Activated CD4-positive, alpha-beta memory T cell treated with anti-CD3 and anti-CD28 coated beads, Interleukin-2, amount 10 ng/mL, durations not matched to agents 7 days and 5 days (primary cell): ENCODE measurements around the gene NIPA2. TPM values are rescaled to one million over a fixed set of nuclear protein-coding genes. Genes with fewer than 3 reads are reported as not detected.

Source experiments
- CTCF ChIA-PET: fragments of 350-600 bp; sonication (Branson Sonifier 250); formaldehyde crosslinking; loops from one replicate; lab custom pipeline; 2021; ENCODE audit warnings: antibody characterized with exemption, inconsistent platforms; lab: Charles Lee
- POLR2A ChIA-PET: fragments of 350-600 bp; sonication (Branson Sonifier 250); formaldehyde crosslinking; loops from one replicate; lab custom pipeline; 2021; ENCODE audit warnings: antibody characterized with exemption; lab: Charles Lee
- DNase-seq: peaks from one replicate; pipeline ENCODE4 v3.0.0-alpha.2; 2020
- H3K27ac Mint-ChIP-seq: one replicate; pipeline ENCODE4 v1.8.0; 2021; ENCODE audit warnings: mild to moderate bottlenecking, mixed read lengths
- H3K27me3 Mint-ChIP-seq: one replicate; pipeline ENCODE4 v1.8.0; 2021; ENCODE audit warnings: mixed read lengths
- H3K36me3 Mint-ChIP-seq: one replicate; pipeline ENCODE4 v1.8.0; 2021; ENCODE audit warnings: low read depth, mixed read lengths
- H3K4me1 Mint-ChIP-seq: one replicate; pipeline ENCODE4 v1.8.0; 2021; ENCODE audit warnings: mixed read lengths
- H3K4me3 Mint-ChIP-seq: one replicate; pipeline ENCODE4 v1.8.0; 2021; ENCODE audit warnings: mild to moderate bottlenecking, mixed read lengths
- H3K9me3 Mint-ChIP-seq: one replicate; pipeline ENCODE4 v1.8.0; 2021; ENCODE audit warnings: mixed read lengths
- total RNA-seq, 2 experiments: library from RNA; stranded (reverse); gene quantifications; one replicate each; pipeline ENCODE4 v1.2.3, GENCODE V29; 2021

NIPA2 gene
- total RNA-seq, 2 experiments from 2014 or later, result 47.1 to 49.9 TPM

DNA sequence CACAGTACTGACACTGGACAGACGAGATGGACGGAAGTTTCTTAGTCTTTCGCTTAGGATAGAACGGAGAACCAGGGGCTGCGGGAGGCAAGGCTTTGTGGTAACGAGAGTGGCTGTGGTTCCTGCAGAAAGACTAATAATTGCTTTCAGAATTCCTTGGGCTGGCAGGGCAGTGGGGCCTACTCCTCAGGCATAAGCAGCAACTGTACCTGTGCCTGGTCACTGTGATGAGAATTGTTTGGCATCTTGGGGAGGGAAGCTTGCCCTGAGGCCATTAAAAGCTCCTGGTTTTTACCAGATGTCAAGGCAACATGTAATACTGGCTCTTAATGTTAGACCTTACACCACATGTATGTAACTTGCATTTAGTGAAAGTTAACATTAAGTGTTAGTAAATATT, 7.6 kb downstream of the NIPA2 start:
- H3K9me3 Mint-ChIP-seq, result no peaks in the 10 kb centered on the region
- peaks cover 43% of the 10 kb centered on the region for H3K36me3 Mint-ChIP-seq
- DNase-seq, result no peak
- CTCF ChIA-PET, result no interaction called here
- H3K4me1 Mint-ChIP-seq, result peaks cover 34% of the 10 kb centered on the region
- H3K27ac Mint-ChIP-seq, result no peak overlapping the region
- POLR2A ChIA-PET, result no interaction called here
- H3K4me3 Mint-ChIP-seq, result no peak overlapping the region
- H3K27me3 Mint-ChIP-seq, result no peaks in the 10 kb centered on the region

DNA sequence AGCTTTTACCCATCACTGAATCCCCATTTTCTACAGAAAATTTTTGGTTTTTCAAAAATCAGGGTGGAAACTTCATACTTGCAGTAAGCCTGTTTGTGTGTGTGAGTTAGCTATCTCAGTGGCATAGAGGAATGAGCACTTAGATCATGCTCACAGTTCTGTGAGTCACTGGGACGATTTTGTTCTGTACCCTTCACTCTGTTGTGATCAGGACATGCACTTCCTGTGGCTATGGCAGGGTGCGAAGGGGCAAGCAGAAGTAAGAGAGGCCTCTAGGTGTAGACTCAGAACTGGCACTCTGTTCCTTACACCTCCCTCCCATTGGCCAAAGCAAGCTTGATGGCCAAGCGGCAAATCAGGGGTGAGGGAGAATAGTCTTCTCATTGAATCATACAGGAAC, 11.6 kb downstream of the NIPA2 start:
- Mint-ChIP-seq H3K27me3 (no peaks in the 10 kb centered on the region), H3K27ac (no peak overlapping the region), H3K9me3 (no peaks in the 10 kb centered on the region), H3K4me3 (no peak overlapping the region), H3K4me1 (peaks cover 26% of the 10 kb centered on the region), H3K36me3 (peaks cover 43% of the 10 kb centered on the region)
- ChIA-PET POLR2A (interaction anchor here (0.8 kb wide), 1 partner anchor 11 kb away, joined by 4 read pairs; no protein-coding TSS in a partner anchor), CTCF (no interaction called here)
- no peak for DNase-seq

DNA sequence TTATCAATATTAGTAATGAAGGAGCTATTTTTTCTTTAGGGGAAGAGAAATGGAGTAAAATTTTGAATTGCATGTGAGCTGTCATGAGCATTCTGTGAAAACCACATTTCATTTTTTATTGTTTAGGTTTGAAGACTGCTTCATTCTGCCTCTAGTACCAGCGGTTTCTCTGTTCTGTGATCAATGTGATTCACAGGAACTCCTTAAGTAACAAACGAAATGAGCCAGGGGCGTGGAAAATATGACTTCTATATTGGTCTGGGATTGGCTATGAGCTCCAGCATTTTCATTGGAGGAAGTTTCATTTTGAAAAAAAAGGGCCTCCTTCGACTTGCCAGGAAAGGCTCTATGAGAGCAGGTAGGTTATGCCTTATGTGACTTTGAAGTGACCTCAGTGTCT, 13.0 kb downstream of the NIPA2 start:
- peaks cover 22% of the 10 kb centered on the region for H3K4me1 Mint-ChIP-seq
- H3K27me3 Mint-ChIP-seq, result no peaks in the 10 kb centered on the region
- no peak for DNase-seq
- ChIA-PET POLR2A (interaction anchor here (1.0 kb wide), 1 partner anchor 11 kb away, joined by 3 read pairs; no protein-coding TSS in a partner anchor), CTCF (interaction anchor here (1.6 kb wide), 1 partner anchor 15 kb away, joined by 5 read pairs; no protein-coding TSS in a partner anchor)
- no peaks in the 10 kb centered on the region for H3K9me3 Mint-ChIP-seq
- peak overlapping the region; percentile 2 for H3K27ac Mint-ChIP-seq
- H3K4me3 Mint-ChIP-seq, result no peak overlapping the region
- peaks cover 40% of the 10 kb centered on the region for H3K36me3 Mint-ChIP-seq

DNA sequence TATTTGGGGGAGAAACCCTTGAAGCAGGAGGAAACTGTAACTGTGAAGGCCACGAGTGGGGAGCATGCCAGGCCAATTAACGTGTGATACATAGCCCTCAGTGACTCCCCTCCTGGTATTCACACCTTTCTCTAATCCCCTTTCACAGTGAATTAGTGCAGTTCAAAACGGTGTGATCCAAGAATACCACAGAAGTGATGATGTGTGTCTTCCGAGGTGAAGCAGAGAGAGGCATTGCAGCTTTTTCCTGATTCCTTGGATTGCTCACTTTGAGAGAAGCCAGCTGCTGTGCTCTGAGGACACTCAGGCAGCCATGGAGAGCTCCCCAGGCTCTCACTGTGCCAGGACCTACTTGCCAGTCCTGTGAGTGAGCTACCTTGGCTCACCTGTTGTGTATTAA, 17.3 kb downstream of the NIPA2 start:
- no peaks in the 10 kb centered on the region for H3K9me3 Mint-ChIP-seq
- no peak overlapping the region for H3K4me3 Mint-ChIP-seq
- no peak overlapping the region for H3K27ac Mint-ChIP-seq
- no peak for DNase-seq
- peaks cover 7% of the 10 kb centered on the region for H3K4me1 Mint-ChIP-seq
- H3K27me3 Mint-ChIP-seq, result no peaks in the 10 kb centered on the region
- ChIA-PET CTCF (no interaction called here), POLR2A (interaction anchor here (1.0 to 1.2 kb wide), 3 partner anchors 16 to 184 kb away, joined by 3 read pairs; partner anchors contain the start of gene TUBGCP5)
- peaks cover 47% of the 10 kb centered on the region for H3K36me3 Mint-ChIP-seq

DNA sequence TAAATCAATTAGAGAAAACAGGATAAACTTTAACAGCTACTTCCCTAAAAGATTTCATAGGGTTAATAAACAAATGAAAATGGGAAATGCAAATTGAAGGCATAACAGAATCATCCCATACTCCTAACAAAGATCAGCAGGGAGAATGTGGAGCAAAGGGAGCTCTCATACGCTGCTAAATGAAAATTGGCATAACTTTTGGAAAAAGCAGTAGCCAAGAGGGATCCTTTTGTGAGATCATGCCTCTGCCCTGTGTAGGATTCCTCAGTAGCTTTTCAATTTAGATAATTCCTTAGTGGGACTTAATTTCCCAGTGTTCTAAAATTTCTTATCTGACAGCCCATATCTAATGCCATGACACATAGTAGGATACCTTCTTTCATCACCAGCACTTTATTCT, 18.2 kb downstream of the NIPA2 start:
- no peak overlapping the region for H3K27ac Mint-ChIP-seq
- no peaks in the 10 kb centered on the region for H3K27me3 Mint-ChIP-seq
- peaks cover 3% of the 10 kb centered on the region for H3K4me1 Mint-ChIP-seq
- H3K36me3 Mint-ChIP-seq, result peaks cover 49% of the 10 kb centered on the region
- no peaks in the 10 kb centered on the region for H3K9me3 Mint-ChIP-seq
- POLR2A ChIA-PET, result interaction anchor here (1.0 to 1.2 kb wide), 3 partner anchors 17 to 183 kb away, joined by 3 read pairs; partner anchors contain the start of gene TUBGCP5
- CTCF ChIA-PET, result no interaction called here
- no peak overlapping the region for H3K4me3 Mint-ChIP-seq
- DNase-seq, result no peak

DNA sequence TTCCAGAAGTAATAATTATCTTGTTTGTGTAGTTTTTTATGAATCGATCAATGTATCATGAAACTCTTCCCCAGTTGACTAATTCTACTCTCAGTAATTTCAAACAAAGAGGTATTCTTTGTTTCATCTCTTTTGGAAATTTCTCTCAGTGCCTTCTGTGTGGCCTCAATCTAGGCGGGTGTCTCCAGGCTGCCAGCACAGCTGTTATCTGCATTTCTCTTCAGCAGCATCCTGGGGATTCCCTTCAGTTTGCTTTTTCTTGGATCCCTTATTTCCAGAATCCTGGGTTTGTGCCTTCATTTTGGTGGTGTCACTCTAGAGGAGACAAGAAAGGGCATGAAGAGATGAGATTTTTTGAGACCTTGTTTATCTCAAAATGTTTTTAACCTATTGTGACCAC, 22.7 kb downstream of the NIPA2 start:
- CTCF ChIA-PET, result no interaction called here
- H3K27ac Mint-ChIP-seq, result peak overlapping the region; percentile 15
- DNase-seq, result no peak
- no peaks in the 10 kb centered on the region for H3K27me3 Mint-ChIP-seq
- peaks cover 8% of the 10 kb centered on the region for H3K4me1 Mint-ChIP-seq
- no peaks in the 10 kb centered on the region for H3K9me3 Mint-ChIP-seq
- H3K4me3 Mint-ChIP-seq, result no peak overlapping the region
- POLR2A ChIA-PET, result interaction anchor here (1.3 kb wide), 1 partner anchor 22 kb away, joined by 4 read pairs; no protein-coding TSS in a partner anchor
- peaks cover 63% of the 10 kb centered on the region for H3K36me3 Mint-ChIP-seq

DNA sequence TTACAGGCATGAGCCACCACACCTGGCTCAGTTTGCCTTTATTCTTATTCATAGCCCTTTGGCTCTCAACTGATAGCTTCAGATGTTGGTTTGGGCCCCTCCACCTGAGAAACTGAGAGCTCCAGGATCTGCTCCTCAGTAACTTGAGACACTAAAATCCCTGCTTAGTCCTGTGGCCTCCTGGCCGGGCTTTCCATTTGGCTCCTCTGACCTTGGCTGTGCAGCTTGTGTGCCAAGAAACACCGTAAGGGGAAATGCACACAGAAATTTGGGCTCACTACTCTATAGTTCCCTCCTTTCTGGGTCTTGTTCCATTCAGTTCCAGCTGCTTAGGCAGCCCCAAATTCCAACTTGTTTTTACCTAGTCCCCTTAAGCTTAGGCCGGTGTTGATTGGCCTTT, 24.9 kb downstream of the NIPA2 start:
- Mint-ChIP-seq H3K27me3 (no peaks in the 10 kb centered on the region), H3K27ac (no peak overlapping the region), H3K4me1 (peaks cover 8% of the 10 kb centered on the region), H3K36me3 (peaks cover 68% of the 10 kb centered on the region), H3K4me3 (no peak overlapping the region), H3K9me3 (no peaks in the 10 kb centered on the region)
- ChIA-PET POLR2A (no interaction called here), CTCF (no interaction called here)
- DNase-seq, result no peak

DNA sequence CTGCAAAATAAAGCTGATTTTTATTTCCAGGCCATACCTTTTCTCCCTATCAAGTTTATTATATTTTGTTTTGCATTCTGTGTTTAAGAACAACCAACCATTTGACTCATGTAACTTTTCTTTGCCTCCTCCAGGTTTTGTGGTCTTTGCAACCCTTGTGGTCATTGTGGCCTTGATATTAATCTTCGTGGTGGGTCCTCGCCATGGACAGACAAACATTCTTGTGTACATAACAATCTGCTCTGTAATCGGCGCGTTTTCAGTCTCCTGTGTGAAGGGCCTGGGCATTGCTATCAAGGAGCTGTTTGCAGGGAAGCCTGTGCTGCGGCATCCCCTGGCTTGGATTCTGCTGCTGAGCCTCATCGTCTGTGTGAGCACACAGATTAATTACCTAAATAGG, 27.6 kb downstream of the NIPA2 start:
- peaks cover 70% of the 10 kb centered on the region for H3K36me3 Mint-ChIP-seq
- no peaks in the 10 kb centered on the region for H3K9me3 Mint-ChIP-seq
- CTCF ChIA-PET, result interaction anchor here (1.3 kb wide), 1 partner anchor 14 kb away, joined by 5 read pairs; no protein-coding TSS in a partner anchor
- POLR2A ChIA-PET, result interaction anchor here (0.7 to 1.5 kb wide), 4 partner anchors 9 to 173 kb away, joined by 3 to 4 read pairs (median 3); partner anchors contain the start of gene TUBGCP5
- H3K27ac Mint-ChIP-seq, result no peak overlapping the region
- H3K4me1 Mint-ChIP-seq, result peaks cover 8% of the 10 kb centered on the region
- no peak overlapping the region for H3K4me3 Mint-ChIP-seq
- no peak for DNase-seq
- no peaks in the 10 kb centered on the region for H3K27me3 Mint-ChIP-seq

DNA sequence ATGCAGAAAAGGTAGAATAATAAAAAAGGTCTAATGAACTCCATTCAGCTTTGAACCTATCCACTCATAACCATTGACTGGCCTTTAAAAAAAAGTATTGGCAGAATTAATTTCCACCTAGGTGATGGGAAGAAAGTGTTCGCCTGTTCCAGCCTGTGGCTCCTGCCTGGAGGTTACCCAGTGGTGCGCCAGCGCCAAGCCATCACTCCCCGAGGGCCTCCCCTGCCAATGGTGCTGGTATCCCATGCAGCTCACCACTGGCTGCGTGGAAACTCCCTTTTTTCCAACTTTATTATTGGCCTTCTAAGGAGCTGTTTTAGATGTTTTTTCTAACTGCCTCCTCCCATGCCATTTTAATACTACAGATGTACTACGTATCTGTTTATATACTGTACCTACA, 29.4 kb downstream of the NIPA2 start:
- no peaks in the 10 kb centered on the region for H3K27me3 Mint-ChIP-seq
- no peak overlapping the region for H3K4me3 Mint-ChIP-seq
- ChIA-PET CTCF (no interaction called here), POLR2A (interaction anchor here (0.6 kb wide), 1 partner anchor 95 kb away, joined by 3 read pairs; no protein-coding TSS in a partner anchor)
- H3K36me3 Mint-ChIP-seq, result peaks cover 63% of the 10 kb centered on the region
- H3K4me1 Mint-ChIP-seq, result peaks cover 8% of the 10 kb centered on the region
- DNase-seq, result no peak
- H3K27ac Mint-ChIP-seq, result no peak overlapping the region
- no peaks in the 10 kb centered on the region for H3K9me3 Mint-ChIP-seq

DNA sequence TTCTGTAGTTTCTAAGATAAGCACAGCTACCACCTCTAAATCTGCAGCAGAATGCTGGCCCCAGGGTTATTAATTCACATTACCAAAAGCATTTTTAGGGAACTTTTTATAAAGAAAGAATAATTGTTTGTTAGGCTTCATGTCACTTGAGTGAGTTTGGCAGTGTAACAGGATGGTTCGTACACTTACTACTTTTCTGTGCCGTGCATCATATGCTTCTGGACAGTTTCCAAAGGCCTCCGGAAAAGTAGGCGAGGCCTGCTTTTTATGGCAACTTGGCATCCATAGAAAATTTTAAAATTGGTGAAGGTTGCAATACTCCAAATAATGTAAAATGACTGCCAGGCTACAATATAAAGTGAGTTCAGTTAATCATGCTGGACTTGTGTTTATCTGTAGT, 30.0 kb downstream of the NIPA2 start:
- ChIA-PET CTCF (no interaction called here), POLR2A (no interaction called here)
- Mint-ChIP-seq H3K36me3 (peaks cover 60% of the 10 kb centered on the region), H3K4me1 (peaks cover 8% of the 10 kb centered on the region), H3K9me3 (no peaks in the 10 kb centered on the region), H3K27ac (no peak overlapping the region), H3K4me3 (no peak overlapping the region), H3K27me3 (no peaks in the 10 kb centered on the region)
- DNase-seq, result no peak

DNA sequence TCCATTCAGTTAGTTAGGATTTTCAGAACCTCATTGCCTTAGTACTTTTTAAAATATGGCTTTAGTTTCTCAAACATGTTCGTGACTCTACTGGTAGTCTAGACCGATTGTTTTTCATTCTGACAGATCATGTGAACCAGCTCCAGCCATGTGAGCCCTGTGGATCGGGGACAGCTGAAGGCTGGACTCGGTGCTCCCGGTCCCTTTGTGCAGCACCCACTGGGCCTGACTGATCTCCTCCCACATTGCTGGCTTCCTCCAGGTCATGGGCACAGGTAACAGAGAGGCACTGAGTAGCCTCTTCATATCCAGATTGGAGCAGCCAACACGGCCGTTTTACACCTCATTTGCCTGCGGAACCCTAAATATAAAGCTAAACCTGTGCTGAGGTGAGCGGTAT, 30.5 kb downstream of the NIPA2 start:
- no peaks in the 10 kb centered on the region for H3K27me3 Mint-ChIP-seq
- peaks cover 56% of the 10 kb centered on the region for H3K36me3 Mint-ChIP-seq
- H3K9me3 Mint-ChIP-seq, result no peaks in the 10 kb centered on the region
- ChIA-PET CTCF (no interaction called here), POLR2A (no interaction called here)
- H3K27ac Mint-ChIP-seq, result no peak overlapping the region
- DNase-seq, result no peak
- no peak overlapping the region for H3K4me3 Mint-ChIP-seq
- H3K4me1 Mint-ChIP-seq, result peaks cover 8% of the 10 kb centered on the region

DNA sequence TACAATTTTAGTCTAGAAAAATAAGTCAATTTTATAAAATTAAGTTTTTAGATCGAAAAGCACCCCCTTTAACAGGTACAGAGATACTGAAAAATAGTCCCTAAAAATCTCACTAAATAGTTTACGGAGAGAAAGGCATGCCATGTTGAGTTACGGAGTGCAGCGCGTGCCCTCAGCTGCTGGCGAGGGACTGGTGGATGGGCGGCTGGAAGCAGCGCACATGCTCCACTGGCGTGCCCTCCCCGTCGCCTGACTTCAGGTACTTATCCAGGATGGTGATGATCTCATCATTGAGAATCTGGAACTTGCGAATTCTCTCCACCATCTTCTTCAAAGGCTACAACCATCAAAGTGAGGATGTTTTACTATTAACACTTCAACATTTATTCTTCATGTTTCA, 31.4 kb downstream of the NIPA2 start:
- ChIA-PET CTCF (no interaction called here), POLR2A (no interaction called here)
- H3K36me3 Mint-ChIP-seq, result peaks cover 48% of the 10 kb centered on the region

DNA sequence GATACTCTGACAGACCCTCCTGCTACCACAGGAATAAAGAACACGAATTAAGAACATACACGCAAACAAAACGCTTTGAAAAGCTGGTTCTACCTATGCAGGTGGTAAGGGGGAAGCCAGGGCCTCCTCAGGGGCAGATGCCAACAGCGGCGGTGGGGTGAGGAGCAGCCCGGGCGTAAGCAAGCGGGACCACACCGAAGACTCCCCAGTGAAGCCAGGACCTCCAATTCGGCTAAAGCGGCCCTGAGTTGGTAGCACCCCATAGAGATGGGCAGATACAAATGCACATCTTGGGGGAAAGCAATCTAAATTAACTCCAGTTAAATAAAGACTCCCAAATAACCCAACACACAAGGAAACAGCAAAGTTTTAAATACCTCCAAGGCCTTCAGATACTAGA, 32.4 kb downstream of the NIPA2 start:
- H3K36me3 Mint-ChIP-seq, result peaks cover 41% of the 10 kb centered on the region
- H3K27me3 Mint-ChIP-seq, result no peaks in the 10 kb centered on the region
- ChIA-PET POLR2A (interaction anchor here (1.3 kb wide), 1 partner anchor 33 kb away, joined by 4 read pairs; the partner anchor contains the start of gene NIPA2), CTCF (no interaction called here)
- no peak overlapping the region for H3K27ac Mint-ChIP-seq
- DNase-seq, result no peak
- no peak overlapping the region for H3K4me3 Mint-ChIP-seq
- H3K9me3 Mint-ChIP-seq, result no peaks in the 10 kb centered on the region
- peaks cover 2% of the 10 kb centered on the region for H3K4me1 Mint-ChIP-seq

More for the DNA sequence above, 31.4 kb downstream of the NIPA2 start:
- no peak for DNase-seq
- H3K27me3 Mint-ChIP-seq, result no peaks in the 10 kb centered on the region
- H3K4me1 Mint-ChIP-seq, result peaks cover 8% of the 10 kb centered on the region
- no peak overlapping the region for H3K27ac Mint-ChIP-seq
- H3K4me3 Mint-ChIP-seq, result no peak overlapping the region
- no peaks in the 10 kb centered on the region for H3K9me3 Mint-ChIP-seq
